Calu3 (cell line): Measurements from ENCODE around the gene TFDP2. TPM values are rescaled to one million over a fixed set of nuclear protein-coding genes. Genes with fewer than 3 reads are reported as not detected.
"Not testable (repeated sequence)": the region's sequence is repeated elsewhere in the genome, so short reads cannot be mapped to it uniquely, and the experiment has no call there.

Experiments used
- BruUV-seq: library from RNA; stranded (reverse); fragments of 400-500 nt; replicated peaks from 2 replicates; lab custom pipeline; 2021; lab: Mats Ljungman, UMichigan
- CTCF ChIA-PET: fragments of 300-600 bp; sonication (Branson Sonifier 250); formaldehyde crosslinking; loops from one replicate; lab custom pipeline; 2022; ENCODE audit warnings: antibody characterized with exemption; lab: Charles Lee
- DNase-seq: peaks from one replicate; pipeline ENCODE4 v3.0.0; 2022
- H3K27ac Mint-ChIP-seq: one replicate; pipeline ENCODE4 v1.8.0; 2022; ENCODE audit warnings: mixed read lengths; ENCODE audit not compliant: unreplicated experiment
- H3K27me3 Mint-ChIP-seq: one replicate; pipeline ENCODE4 v1.8.0; 2022; ENCODE audit warnings: mixed read lengths; ENCODE audit not compliant: unreplicated experiment
- H3K36me3 Mint-ChIP-seq: one replicate; pipeline ENCODE4 v1.8.0; 2022; ENCODE audit warnings: mild to moderate bottlenecking, moderate library complexity, mixed read lengths; ENCODE audit not compliant: insufficient read depth, unreplicated experiment
- H3K4me1 Mint-ChIP-seq: one replicate; pipeline ENCODE4 v1.8.0; 2022; ENCODE audit warnings: mild to moderate bottlenecking, low read depth, mixed read lengths; ENCODE audit not compliant: unreplicated experiment
- H3K4me3 Mint-ChIP-seq: one replicate; pipeline ENCODE4 v1.8.0; 2022; ENCODE audit warnings: mild to moderate bottlenecking, low read depth, moderate library complexity, mixed read lengths; ENCODE audit not compliant: unreplicated experiment
- H3K9me3 Mint-ChIP-seq: one replicate; pipeline ENCODE4 v1.8.0; 2022; ENCODE audit warnings: low read depth, mixed read lengths; ENCODE audit not compliant: unreplicated experiment
- intact Hi-C: fragments of 100-400 bp; cut with micrococcal nuclease; formaldehyde crosslinking; loops from one replicate; pipeline ENCODE4 v1.10.0; 2022; ENCODE audit not compliant: unreplicated experiment
- total RNA-seq: library from RNA; stranded (reverse); gene quantifications from 2 replicates; pipeline ENCODE4 v1.2.3, GENCODE V29; 2022
- TF ChIP-seq, protein P1 (sequence below): fragments of 200-600 bp; IDR thresholded peaks from one replicate; pipeline ENCODE4 v1.8.0; 2022; ENCODE audit warnings: antibody characterized with exemption; ENCODE audit not compliant: unreplicated experiment

TFDP2 gene
- total RNA-seq, 1 experiment from 2014 or later, result 54.8 TPM

DNA sequence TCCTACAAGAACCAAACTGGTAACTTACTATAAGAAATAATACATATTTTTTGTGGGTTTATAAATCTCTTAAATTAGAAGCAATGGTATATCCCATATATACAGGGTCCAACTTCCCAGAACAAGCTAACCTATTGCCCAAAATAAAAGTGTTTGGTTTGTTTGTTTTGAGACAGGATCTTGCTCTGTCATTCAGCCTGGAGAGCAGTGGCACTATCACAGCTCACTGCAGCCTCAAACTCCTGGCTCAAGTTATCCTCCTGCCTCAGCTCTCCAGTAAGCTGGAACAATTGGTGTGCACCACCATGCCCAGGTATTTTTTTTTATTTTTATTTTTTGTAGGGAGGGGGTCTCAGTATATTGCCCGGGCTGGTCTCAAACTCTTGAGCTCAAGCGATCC, 135.4 kb downstream of the TFDP2 start:
- no peaks in the 10 kb centered on the region for H3K9me3 Mint-ChIP-seq
- CTCF ChIA-PET, result no interaction called here
- H3K36me3 Mint-ChIP-seq, result no peaks in the 10 kb centered on the region
- DNase-seq, result no peak
- H3K4me3 Mint-ChIP-seq, result no peak overlapping the region
- intact Hi-C loops, result no loop called here
- TF ChIP-seq, protein P1, sequence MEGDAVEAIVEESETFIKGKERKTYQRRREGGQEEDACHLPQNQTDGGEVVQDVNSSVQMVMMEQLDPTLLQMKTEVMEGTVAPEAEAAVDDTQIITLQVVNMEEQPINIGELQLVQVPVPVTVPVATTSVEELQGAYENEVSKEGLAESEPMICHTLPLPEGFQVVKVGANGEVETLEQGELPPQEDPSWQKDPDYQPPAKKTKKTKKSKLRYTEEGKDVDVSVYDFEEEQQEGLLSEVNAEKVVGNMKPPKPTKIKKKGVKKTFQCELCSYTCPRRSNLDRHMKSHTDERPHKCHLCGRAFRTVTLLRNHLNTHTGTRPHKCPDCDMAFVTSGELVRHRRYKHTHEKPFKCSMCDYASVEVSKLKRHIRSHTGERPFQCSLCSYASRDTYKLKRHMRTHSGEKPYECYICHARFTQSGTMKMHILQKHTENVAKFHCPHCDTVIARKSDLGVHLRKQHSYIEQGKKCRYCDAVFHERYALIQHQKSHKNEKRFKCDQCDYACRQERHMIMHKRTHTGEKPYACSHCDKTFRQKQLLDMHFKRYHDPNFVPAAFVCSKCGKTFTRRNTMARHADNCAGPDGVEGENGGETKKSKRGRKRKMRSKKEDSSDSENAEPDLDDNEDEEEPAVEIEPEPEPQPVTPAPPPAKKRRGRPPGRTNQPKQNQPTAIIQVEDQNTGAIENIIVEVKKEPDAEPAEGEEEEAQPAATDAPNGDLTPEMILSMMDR, result no peak
- BruUV-seq, result no TSS peak
- H3K27me3 Mint-ChIP-seq, result no peaks in the 10 kb centered on the region
- H3K27ac Mint-ChIP-seq, result no peak overlapping the region
- H3K4me1 Mint-ChIP-seq, result no peaks in the 10 kb centered on the region

DNA sequence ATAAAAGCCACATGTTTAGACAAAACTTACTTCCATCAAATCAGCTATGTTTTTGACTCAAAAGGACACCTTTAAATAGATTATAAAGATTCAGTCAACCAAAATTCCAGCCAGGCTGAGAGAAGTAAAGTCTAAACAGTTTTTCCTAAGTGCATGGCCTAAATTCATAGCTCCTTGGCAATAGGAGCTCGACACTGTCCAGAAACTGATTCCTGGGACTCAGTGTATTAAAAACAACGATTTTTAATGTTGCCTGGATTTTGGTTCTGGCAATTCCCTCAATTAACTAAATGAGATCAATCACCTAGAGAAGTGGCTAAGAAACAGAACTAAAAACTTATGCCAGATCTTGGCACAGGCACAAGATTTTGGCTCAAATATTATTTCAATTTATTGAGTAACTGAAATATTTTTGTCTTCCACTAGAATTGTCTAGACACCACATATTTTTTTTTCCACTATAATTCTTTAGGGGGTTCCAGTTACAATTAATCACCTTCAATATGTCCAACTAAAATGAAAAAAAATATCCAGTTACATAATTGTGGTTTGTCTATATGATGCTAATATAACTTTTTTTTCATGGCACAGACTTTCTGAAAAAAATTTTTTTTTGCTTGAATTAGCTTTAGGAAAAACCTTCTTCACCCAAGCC, 135.9 kb downstream of the TFDP2 start:
- CTCF ChIA-PET, result no interaction called here
- no peaks in the 10 kb centered on the region for H3K27me3 Mint-ChIP-seq
- no peak overlapping the region for H3K4me3 Mint-ChIP-seq
- no peak overlapping the region for H3K27ac Mint-ChIP-seq
- DNase-seq, result no peak
- TF ChIP-seq, protein P1, result no peak
- H3K36me3 Mint-ChIP-seq, result no peaks in the 10 kb centered on the region
- no peaks in the 10 kb centered on the region for H3K4me1 Mint-ChIP-seq
- no TSS peak for BruUV-seq
- intact Hi-C loops, result no loop called here
- no peaks in the 10 kb centered on the region for H3K9me3 Mint-ChIP-seq

DNA sequence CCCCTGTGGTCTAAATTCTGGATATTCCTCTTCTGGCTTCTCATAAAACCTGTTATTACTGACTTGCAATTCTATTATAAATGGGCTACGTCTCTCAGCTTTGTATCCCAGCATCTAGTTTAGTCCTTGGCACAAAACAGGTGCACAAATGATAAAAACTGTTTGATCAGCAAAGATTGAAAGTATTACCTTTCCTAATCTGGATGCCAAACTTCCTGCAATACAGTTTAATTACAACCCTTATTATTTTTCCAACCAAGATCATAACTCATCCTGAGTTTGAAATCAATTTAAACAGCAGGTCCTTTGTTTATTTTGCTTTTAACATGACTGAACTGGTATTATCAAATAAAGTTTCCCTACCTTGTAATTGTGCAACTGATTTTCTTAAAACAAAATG, 140.3 kb downstream of the TFDP2 start:
- DNase-seq, result no peak
- no peaks in the 10 kb centered on the region for H3K9me3 Mint-ChIP-seq
- TF ChIP-seq, protein P1, result no peak
- CTCF ChIA-PET, result interaction anchor here (0.7 kb wide), 1 partner anchor 203 kb away, joined by 3 read pairs; no protein-coding TSS in a partner anchor
- no peaks in the 10 kb centered on the region for H3K27me3 Mint-ChIP-seq
- no peaks in the 10 kb centered on the region for H3K4me1 Mint-ChIP-seq
- no peak overlapping the region for H3K27ac Mint-ChIP-seq
- intact Hi-C loops, result no loop called here
- no peaks in the 10 kb centered on the region for H3K36me3 Mint-ChIP-seq
- BruUV-seq, result no TSS peak
- H3K4me3 Mint-ChIP-seq, result no peak overlapping the region

DNA sequence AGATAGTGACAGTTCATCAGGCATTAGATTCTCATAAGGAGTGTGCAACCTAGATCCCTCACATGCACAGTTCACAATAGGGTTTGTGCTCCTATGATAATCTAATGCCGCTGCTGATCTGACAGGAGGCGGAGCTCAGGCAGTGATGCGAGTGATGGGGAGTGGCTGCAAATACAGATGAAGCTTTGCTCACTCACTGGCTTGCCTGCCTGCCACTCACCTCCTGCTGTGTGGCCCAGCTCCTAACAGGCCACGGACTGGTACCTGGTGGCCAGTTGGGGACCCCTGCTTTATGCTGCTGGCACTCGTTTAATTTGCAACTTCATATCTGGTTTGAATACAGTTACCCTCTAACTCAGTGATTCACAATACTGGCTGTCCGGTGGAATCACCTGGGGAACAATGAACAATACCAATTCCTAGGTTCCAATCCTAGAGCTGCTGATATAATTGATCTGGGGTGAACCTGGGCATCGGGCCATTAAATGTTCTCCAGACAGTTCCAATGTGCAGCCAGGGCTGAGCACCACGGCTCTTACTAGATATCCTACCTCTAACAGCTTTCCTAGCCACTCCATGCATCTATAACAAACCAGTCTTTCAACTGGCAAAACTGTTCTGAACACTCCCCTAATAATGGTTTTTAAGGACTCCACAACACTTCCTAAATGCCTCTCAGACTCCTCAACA, 141.5 kb downstream of the TFDP2 start:
- H3K27ac Mint-ChIP-seq, result no peak overlapping the region
- TF ChIP-seq, protein P1, result no peak
- H3K27me3 Mint-ChIP-seq, result no peaks in the 10 kb centered on the region
- BruUV-seq, result no TSS peak
- no peak for DNase-seq
- intact Hi-C loops, result no loop called here
- CTCF ChIA-PET, result interaction anchor here (0.6 kb wide), 1 partner anchor 565 kb away, joined by 4 read pairs; no protein-coding TSS in a partner anchor
- no peaks in the 10 kb centered on the region for H3K36me3 Mint-ChIP-seq
- H3K9me3 Mint-ChIP-seq, result no peaks in the 10 kb centered on the region
- H3K4me3 Mint-ChIP-seq, result no peak overlapping the region
- H3K4me1 Mint-ChIP-seq, result no peaks in the 10 kb centered on the region

DNA sequence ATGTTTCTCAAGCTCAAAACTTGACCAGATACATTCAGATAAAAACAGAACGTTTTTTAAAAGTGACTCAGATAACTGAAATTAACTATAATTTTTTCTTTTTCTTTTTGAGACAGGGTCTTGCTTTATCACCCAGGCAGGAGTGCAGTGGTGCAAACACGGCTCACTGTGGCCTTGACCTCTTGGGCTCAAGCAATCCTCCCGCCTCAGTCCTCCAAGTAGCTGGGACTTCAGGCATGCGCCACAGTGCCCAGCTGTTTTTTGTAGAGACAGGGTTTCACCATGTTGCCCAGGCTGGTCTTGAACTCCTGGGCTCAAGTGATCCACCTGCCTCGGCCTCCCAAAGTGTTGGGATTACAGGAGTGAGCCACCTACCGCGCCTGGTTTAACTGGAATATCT, 144.4 kb downstream of the TFDP2 start:
- intact Hi-C loops, result not testable (repeated sequence)

More for the DNA sequence above, 144.4 kb downstream of the TFDP2 start:
- H3K36me3 Mint-ChIP-seq, DNase-seq, H3K27me3 Mint-ChIP-seq, H3K4me1 Mint-ChIP-seq, BruUV-seq, H3K27ac Mint-ChIP-seq, CTCF ChIA-PET, H3K4me3 Mint-ChIP-seq, H3K9me3 Mint-ChIP-seq: not testable (repeated sequence)
